Measurements from ENCODE around the gene IVL.

The IVL gene

GRCh38 chr1:152907686-152908601 is at the start of gene IVL:
Gene IVL, plus strand, starts transcription at chr1:152908546. Its CDS starts 1,252 bp downstream, at chr1:152909798.
- DNase-seq, result no peak

GRCh38 chr1:152859696-152860095 is 48.6 kb upstream of the IVL start, which contains the start of gene LCE7A:
Gene LCE7A, plus strand, starts transcription at chr1:152859996. Its CDS starts 702 bp downstream, at chr1:152860698.
- no peak for DNase-seq

DNA sequence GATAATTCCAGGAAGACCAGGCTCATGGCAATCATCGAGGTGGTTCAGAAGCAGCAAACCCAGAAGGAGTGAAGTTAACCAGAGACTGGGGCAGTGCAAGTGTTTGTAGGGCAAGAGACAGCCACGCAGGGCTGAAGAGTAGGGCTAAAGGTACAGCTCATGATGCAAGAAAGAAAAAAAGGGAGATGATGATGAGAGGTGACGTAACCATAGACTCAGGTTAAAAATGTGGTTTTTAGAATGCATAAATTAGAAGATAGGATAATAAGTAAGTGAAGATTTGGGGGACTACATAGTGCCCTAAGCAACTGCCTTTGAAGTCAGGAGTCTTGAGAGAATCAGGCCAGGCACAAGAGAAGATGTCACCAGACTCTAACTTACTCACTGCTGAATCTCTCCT is 48.2 kb upstream of the IVL start:
- no peak for DNase-seq

- DNase-seq, result no peak
Measured at GRCh38 chr1:152861374-152861773, 47.0 kb upstream of the IVL start.

GRCh38 chr1:152864443-152864842 is 43.9 kb upstream of the IVL start:
- DNase-seq, result no peak

- no peak for DNase-seq
Measured at GRCh38 chr1:152866321-152866720, 42.0 kb upstream of the IVL start.

DNA sequence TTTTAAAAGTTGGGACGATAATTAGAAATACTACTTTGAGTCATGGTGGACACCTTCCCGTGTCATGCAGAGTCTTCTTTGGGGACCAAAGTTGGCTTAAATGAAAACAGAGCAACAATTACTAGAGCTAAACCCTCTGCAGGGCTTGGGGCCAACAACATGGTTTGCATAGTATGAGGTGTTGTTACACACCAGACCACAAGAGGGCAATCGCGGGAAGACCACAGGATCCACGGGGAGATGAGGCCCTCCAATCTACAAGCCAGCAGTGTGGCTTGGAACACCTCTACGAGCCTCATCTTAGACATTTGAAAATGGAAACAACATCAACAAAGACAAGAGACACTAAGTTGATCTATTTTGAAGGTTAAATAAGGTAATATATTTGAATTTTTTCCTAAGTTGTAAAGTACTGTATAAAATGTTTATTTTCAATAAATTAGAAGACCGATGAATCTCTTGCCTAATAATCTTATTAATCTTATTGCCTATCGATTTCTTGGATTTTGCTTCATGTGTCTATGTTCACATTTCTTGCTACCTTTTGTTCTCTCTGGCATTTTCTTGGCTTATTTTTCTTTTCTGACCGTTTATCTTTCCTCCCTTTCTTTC is 38.4 kb upstream of the IVL start:
- peak; percentile 6 for DNase-seq

- DNase-seq, result peak; percentile 1
Measured at GRCh38 chr1:152870831-152871730, 37.3 kb upstream of the IVL start.

DNA sequence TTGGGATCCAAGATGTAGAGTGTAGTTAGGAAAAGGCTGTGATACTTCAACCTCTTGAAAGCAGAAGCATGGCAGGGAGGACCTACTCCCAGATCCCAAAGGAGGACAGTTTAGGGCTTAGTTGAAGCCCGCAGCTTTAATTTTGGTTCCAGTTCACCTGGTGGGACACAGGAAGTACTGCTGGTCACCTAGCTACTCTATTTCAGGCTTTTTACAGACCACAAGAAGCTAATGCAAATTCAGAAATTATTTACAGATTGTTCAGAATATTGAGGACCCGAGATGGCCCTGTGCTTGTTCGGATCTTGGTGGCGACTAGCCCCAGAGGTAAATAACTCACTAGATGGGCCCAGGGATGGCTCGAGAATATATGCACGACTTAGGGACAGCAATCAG is 36.6 kb upstream of the IVL start:
- DNase-seq, result no peak

DNA sequence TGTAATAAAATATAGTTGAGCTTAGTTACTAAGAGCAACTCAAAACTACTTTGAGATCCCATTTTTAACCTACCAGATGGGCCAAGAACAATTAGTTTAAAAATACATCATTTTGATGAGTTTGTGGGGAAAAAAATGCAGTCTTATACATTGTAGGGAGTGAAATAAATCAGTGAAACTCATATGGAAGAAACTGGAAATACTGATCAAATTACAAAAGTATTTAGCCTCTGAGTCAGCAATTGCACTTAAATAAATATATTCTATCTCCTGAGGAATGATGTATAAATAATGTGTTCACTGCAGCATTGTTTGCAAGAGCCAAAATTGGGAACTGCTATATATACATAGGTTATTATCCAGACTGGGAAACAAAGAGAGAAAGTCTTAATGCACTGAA is 34.9 kb upstream of the IVL start:
- no peak for DNase-seq

- DNase-seq, result no peak
Measured at GRCh38 chr1:152876827-152877226, 31.5 kb upstream of the IVL start.

DNA sequence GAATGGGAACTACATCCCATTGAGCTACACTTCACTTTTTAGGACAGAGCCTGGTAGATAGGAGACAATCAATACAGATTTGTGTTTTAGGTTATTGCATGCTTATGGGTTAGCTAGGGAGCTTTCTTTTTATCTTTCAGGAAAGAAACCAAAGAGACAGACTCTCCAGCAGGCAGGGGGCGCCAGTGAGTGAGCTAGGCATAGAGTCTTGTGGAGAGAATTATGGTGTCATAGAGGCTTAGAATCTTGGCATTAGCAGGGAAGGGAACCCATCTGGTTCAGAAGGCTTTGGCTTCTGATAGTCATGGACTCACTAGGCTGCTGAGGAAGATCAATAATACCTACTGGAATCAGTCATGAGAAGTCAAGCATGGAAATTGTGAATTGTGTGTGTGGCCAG is 30.3 kb upstream of the IVL start, which contains the start of gene SMCP:
SMCP (plus strand) TSS at position 281 of the 400 bp plus-strand sequence. CDS start 6,101 bp downstream, outside the sequence.
- no peak for DNase-seq

DNA sequence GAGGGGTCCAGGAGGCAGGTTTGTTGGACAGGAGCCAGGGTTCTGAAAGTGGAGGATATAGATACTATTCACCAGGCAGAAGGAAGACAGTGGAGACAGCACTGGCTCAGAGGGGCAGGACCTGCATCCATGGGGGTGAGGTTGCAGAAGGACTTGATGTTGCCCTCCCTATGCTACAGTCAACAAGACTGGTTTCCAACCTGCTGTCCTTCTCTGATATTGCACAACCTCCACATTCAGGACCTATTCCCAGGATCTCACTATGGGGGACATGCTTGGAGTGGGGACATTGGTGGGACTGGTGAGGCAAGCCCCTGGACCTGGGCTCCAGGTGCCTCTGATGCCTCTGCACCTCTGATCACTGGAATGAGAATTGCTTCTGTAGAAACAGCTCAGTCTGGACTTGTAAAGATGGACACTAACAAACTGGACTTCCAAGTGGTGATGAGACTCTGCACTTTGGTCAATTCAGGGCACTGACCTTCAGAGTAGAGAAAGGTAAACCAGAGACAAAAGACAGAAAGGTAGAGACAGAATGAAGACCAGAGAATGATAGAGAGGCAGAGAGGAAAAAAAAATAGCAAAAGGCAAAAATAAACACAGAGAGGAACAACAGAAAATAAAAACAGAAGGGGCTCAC is 28.7 kb upstream of the IVL start:
- no peak for DNase-seq

GRCh38 chr1:152880316-152880715 is 28.0 kb upstream of the IVL start:
- no peak for DNase-seq

GRCh38 chr1:152880907-152881306 is 27.4 kb upstream of the IVL start:
- no peak for DNase-seq

GRCh38 chr1:152884085-152884484 is 24.3 kb upstream of the IVL start:
- no peak for DNase-seq

- DNase-seq, result no peak
Measured at GRCh38 chr1:152884506-152884905, 23.8 kb upstream of the IVL start.

DNA sequence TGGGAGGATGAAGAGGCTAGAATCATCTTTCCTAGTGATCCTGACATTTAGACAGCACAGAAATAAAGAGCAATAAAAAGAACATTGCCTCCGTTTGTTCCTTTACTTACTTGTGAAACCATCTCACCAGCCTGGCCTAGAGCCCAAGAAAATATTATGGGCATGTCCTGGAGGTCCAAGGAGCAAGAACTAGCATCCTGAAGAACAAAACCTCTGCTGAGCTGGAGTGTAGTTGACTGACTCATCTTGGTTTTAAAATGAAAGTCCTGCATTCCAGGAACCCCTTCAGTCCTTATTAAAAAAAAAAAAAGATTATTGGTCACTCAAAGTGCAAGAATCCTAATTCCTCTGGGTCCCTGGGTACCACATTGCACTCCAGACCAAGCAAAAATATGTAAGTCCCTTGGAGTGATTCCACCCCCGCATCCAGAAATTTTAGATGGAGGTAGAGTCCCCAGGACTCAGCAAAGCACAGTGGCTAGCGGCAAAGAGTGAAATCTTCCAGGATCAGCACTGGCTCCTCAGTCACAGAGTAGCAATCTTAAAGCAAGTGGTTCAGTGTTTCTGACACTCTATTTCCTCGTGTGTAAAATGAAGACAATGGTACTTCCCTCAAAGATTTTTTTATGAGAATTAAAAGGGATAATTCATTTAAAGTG is 23.3 kb upstream of the IVL start:
- DNase-seq, result no peak

DNA sequence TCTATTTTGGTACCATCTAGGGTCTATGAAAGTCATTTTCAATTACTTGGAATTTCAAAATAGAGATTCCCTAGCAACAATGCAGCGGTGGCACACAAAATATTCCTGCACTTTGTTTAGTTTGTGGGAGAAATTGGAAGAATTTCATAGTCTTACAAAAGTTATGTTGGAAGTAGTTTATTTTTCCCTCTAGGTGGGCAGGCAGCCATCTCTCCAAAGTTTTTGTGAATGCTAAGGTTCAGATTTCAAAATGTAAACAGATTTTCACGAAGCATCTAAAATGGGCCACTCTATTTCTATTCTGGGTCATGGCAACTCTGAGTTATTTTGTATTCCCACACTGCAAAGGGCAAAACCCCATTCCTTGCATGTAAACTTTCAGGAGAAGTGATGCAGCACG is 22.3 kb upstream of the IVL start:
- no peak for DNase-seq

GRCh38 chr1:152886758-152887409 is 21.5 kb upstream of the IVL start:
- DNase-seq, result no peak

DNA sequence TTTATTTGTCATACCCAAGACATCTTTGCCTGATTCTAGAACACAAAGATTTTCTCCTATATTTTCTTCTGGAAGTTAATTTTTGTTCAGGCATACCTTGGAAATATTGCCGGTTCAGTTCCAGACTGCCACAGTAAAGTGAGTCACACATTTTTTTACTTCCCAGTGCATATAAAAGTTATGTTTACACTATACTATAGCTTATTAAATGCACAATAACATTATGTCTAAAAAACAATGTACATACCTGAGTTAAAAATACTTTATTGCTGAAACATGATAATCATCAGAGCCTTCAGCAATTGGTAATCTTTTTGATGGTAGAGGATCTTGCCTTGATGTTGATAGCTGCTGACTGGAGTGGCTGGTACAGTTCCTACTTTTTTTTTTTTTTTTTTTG is 20.2 kb upstream of the IVL start:
- no peak for DNase-seq

DNA sequence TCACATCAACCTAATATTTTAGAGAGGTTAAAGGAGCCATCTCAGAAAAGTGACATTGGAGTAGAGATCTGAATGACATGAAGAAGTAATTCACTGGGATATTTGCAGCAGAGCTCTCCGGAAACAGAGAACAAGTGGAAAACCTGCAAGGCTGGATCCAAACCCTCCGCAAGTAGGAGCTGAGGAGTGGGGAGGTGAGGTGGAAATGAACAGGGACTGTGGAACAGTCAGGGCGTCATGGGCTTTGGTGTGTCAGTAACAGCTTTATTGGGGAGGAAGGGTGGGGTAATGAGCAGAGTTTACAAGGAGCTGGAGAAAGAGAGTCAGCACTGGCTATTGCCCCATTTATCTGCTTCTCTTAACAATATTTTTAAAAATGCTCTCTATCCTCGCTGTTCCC is 9.3 kb upstream of the IVL start:
- DNase-seq, result no peak

Measured in NCI-H748 treated with DMSO at 0.1 percent for 48 hours (cell line).